Body of pancreas (tissue), 4 donors: Measurements from ENCODE around the gene SNX27. TPM values are rescaled to one million over a fixed set of nuclear protein-coding genes. Genes with fewer than 3 reads are reported as not detected.

Source experiments
- ATAC-seq: fragments of 150-250 bp; one replicate; pipeline ENCODE4 v1.9.1; 2016
- DNase-seq, 4 donors: peaks; one replicate each; pipeline ENCODE4 v3.0.0-alpha.2; 2019
- H3K27ac ChIP-seq, 4 donors: fragments of 200-600 bp; sonication (generic); 1 replicate in 3 of 4; 2 replicates in 1 of 4; pipeline versions ENCODE4 v1.5.1 to v1.6.1; 2016 to 2019; ENCODE audit warnings: mild to moderate bottlenecking in 1 of 4, mixed read lengths in 1 of 4, moderate library complexity in 1 of 4
- H3K27me3 ChIP-seq, 2 donors: fragments of 200-600 bp; sonication (generic); one replicate each; pipeline ENCODE4 v1.6.0; 2016; ENCODE audit warnings: mild to moderate bottlenecking in 1 of 2
- H3K36me3 ChIP-seq, 2 donors: fragments of 200-600 bp; sonication (generic); replicated peaks in 1 of 2; 2 replicates each; pipeline ENCODE4 v1.5.1; 2016; ENCODE audit warnings: low read depth in 2 of 2; ENCODE audit not compliant: insufficient read depth in 1 of 2
- H3K4me1 ChIP-seq: fragments of 200-600 bp; sonication (generic); one replicate; pipeline ENCODE4 v1.6.0; 2016
- H3K4me3 ChIP-seq, 2 donors: fragments of 200-600 bp; sonication (generic); 1 replicate in 1 of 2; 2 replicates in 1 of 2; pipeline ENCODE4 v1.5.1; 2016 to 2019
- H3K9me3 ChIP-seq, 3 donors: fragments of 200-600 bp; sonication (generic); 1 replicate in 2 of 3; 2 replicates in 1 of 3; pipeline ENCODE4 v1.5.1; 2016
- CTCF ChIP-seq, 7 experiments: fragments of 450-650 bp in 4 of 7; fragments of 200-600 bp in 3 of 7; sonication (generic) in 3 of 7; IDR thresholded peaks; one replicate each; pipeline ENCODE4 v1.5.1; 2016 to 2019; ENCODE audit warnings: antibody characterized with exemption in 7 of 7
- POLR2A ChIP-seq, 3 donors: fragments of 450-650 bp; IDR thresholded peaks; one replicate each; pipeline ENCODE4 v1.6.1; 2016; ENCODE audit warnings: antibody characterized with exemption in 3 of 3, mild to moderate bottlenecking in 2 of 3
- WGBS, 2 donors: methylation state at CpG; one replicate each; pipeline ENCODE4 v1.1.5; 2017; 5-methylcytosine and 5-hydroxymethylcytosine counted together
- intact Hi-C: fragments of 100-400 bp; cut with DNase I; formaldehyde crosslinking; loops from one replicate; pipeline ENCODE4 v1.15.1; 2023
- total RNA-seq, 2 donors: library from RNA; depleted of rRNA; stranded (reverse); fragments of >200 nt; gene quantifications; one replicate each; pipeline ENCODE4 v1.1.0, GENCODE V29; 2016

Gene SNX27
- total RNA-seq, 2 donors from 2014 or later = 22.3 to 25.7 TPM

GRCh38 chr1:151584278-151584677 lies 27.6 kb upstream of the SNX27 start:
- ATAC-seq (no peak), DNase-seq (no peak)
- Histone ChIP-seq H3K36me3 (peaks cover 0 to 18% of the 10 kb centered on the region in 2 donors), H3K4me3 (no peak overlapping the region), H3K27me3 (no peaks in the 10 kb centered on the region), H3K27ac (no peak overlapping the region), H3K9me3 (no peaks in the 10 kb centered on the region), H3K4me1 (no peaks in the 10 kb centered on the region)
- intact Hi-C loops = no loop called here
- WGBS, 2 donors = 71 to 74% methylated on average over 6 of the region's 6 CpGs
- TF ChIP-seq POLR2A (IDR thresholded peaks at IDR 0.05) (no peak), CTCF (IDR thresholded peaks at IDR 0.05) (no peak)

GRCh38 chr1:151584780-151585179 lies 27.1 kb upstream of the SNX27 start:
- Histone ChIP-seq H3K4me3 (no peak overlapping the region), H3K9me3 (no peaks in the 10 kb centered on the region), H3K27ac (no peak overlapping the region), H3K27me3 (no peaks in the 10 kb centered on the region), H3K4me1 (no peaks in the 10 kb centered on the region), H3K36me3 (peaks cover 0 to 13% of the 10 kb centered on the region in 2 donors)
- intact Hi-C loops = no loop called here
- ATAC-seq (no peak), DNase-seq (no peak)
- 68 to 71% methylated on average over 7 of the region's 7 CpGs for WGBS, 2 donors
- no peak for TF ChIP-seq POLR2A (IDR thresholded peaks at IDR 0.05)
- TF ChIP-seq CTCF (IDR thresholded peaks at IDR 0.05) = no peak

GRCh38 chr1:151585622-151586021 lies 26.2 kb upstream of the SNX27 start:
- 0% methylated on average over 1 of the region's 1 CpG for WGBS, 2 donors
- Histone ChIP-seq H3K4me1 (no peaks in the 10 kb centered on the region), H3K9me3 (no peaks in the 10 kb centered on the region), H3K27ac (peak overlapping the region in 1 of 4 donors; percentile 3), H3K27me3 (no peaks in the 10 kb centered on the region), H3K36me3 (peaks cover 0 to 10% of the 10 kb centered on the region in 2 donors), H3K4me3 (no peak overlapping the region)
- ATAC-seq (no peak), DNase-seq (peak in 1 of 4 donors; percentile 27)
- intact Hi-C loops = no loop called here
- TF ChIP-seq CTCF (IDR thresholded peaks at IDR 0.05) = no peak
- TF ChIP-seq POLR2A (IDR thresholded peaks at IDR 0.05) = no peak

GRCh38 chr1:151590961-151591360 lies 20.9 kb upstream of the SNX27 start:
- Histone ChIP-seq H3K27ac (no peak overlapping the region), H3K9me3 (no peaks in the 10 kb centered on the region), H3K27me3 (no peaks in the 10 kb centered on the region), H3K4me3 (no peak overlapping the region), H3K4me1 (peaks cover 7% of the 10 kb centered on the region), H3K36me3 (no peaks in the 10 kb centered on the region)
- DNase-seq = no peak
- intact Hi-C loops = loop anchor here (10.0 kb wide), 1 partner anchor 144 kb away; no protein-coding TSS in a partner anchor
- 79 to 83% methylated on average over 3 of the region's 3 CpGs for WGBS, 2 donors
- ATAC-seq = no peak
- no peak for TF ChIP-seq CTCF (IDR thresholded peaks at IDR 0.05)
- no peak for TF ChIP-seq POLR2A (IDR thresholded peaks at IDR 0.05)

- no peak overlapping the region for H3K4me3 ChIP-seq
- TF ChIP-seq POLR2A (IDR thresholded peaks at IDR 0.05) = no peak
- TF ChIP-seq CTCF (IDR thresholded peaks at IDR 0.05) = no peak
- 17 to 18% methylated on average over 9 of the region's 9 CpGs for WGBS, 2 donors
These were observed 18.1 kb upstream of the SNX27 start for GRCh38 chr1:151593730-151594129.

More at GRCh38 chr1:151593730-151594129, 18.1 kb upstream of the SNX27 start:
- Histone ChIP-seq H3K27ac (no peak overlapping the region), H3K4me1 (peaks cover 10% of the 10 kb centered on the region), H3K9me3 (no peaks in the 10 kb centered on the region), H3K27me3 (no peaks in the 10 kb centered on the region), H3K36me3 (no peaks in the 10 kb centered on the region)
- ATAC-seq (peak; percentile 12), DNase-seq (no peak)
- intact Hi-C loops = loop anchor here (10.0 kb wide), 1 partner anchor 141 kb away; no protein-coding TSS in a partner anchor
